PC-3 (cell line): ENCODE data around the gene SMAD3. TPM values are rescaled to one million over a fixed set of nuclear protein-coding genes. Genes with fewer than 3 reads are reported as not detected.
A peak's percentile ranks its signal among the peaks of the same experiment; 100 is the strongest.

Experiments used
- ATAC-seq: fragments of 200-7000 bp; cut with Tn5 transposase; 2 replicates; pipeline ENCODE4 v1.9.1; 2020; ENCODE audit warnings: mild to moderate bottlenecking, moderate library complexity
- BruUV-seq: library from RNA; stranded (reverse); fragments of 400-500 nt; replicated peaks from 2 replicates; lab custom pipeline; 2021; lab: Mats Ljungman, UMichigan
- CTCF ChIA-PET: fragments of 300-600 bp; sonication (Branson Sonifier 250); formaldehyde crosslinking; loops from one replicate; lab custom pipeline; 2022; ENCODE audit warnings: antibody characterized with exemption; lab: Charles Lee
- POLR2A ChIA-PET: fragments of 300-600 bp; sonication (Branson Sonifier 250); formaldehyde crosslinking; loops from one replicate; lab custom pipeline; 2022; ENCODE audit warnings: antibody characterized with exemption; ENCODE audit not compliant: unreplicated experiment; lab: Charles Lee
- DNase-seq: peaks from one replicate; pipeline ENCODE4 v3.0.0-alpha.2; 2015
- H2AFZ ChIP-seq: fragments of 300-600 bp; sonication (generic); 2 replicates; pipeline ENCODE4 v1.6.0; 2016; ENCODE audit warnings: antibody characterized with exemption, low read length
- H3F3A ChIP-seq: fragments of 300-600 bp; sonication (generic); one replicate; pipeline ENCODE4 v1.6.0; 2017; ENCODE audit warnings: antibody characterized with exemption, low read length, control low read depth, mild to moderate bottlenecking; ENCODE audit not compliant: unreplicated experiment
- H3K27ac ChIP-seq: fragments of 300-600 bp; sonication (generic); 2 replicates; pipeline ENCODE4 v1.5.1; 2016; ENCODE audit warnings: mild to moderate bottlenecking, low read length
- H3K27me3 ChIP-seq: fragments of 300-600 bp; sonication (generic); 2 replicates; pipeline ENCODE4 v1.6.1; 2016; ENCODE audit warnings: low read length, mixed read lengths
- H3K36me3 ChIP-seq: fragments of 300-600 bp; sonication (generic); 2 replicates; pipeline ENCODE4 v1.6.1; 2016; ENCODE audit warnings: low read depth, mixed run types, low read length, mixed read lengths
- H3K4me1 ChIP-seq: fragments of 300-600 bp; sonication (generic); 2 replicates; pipeline ENCODE4 v1.5.1; 2016; ENCODE audit warnings: low read length; ENCODE audit not compliant: insufficient read depth
- H3K4me2 ChIP-seq: fragments of 300-600 bp; sonication (generic); 2 replicates; pipeline ENCODE4 v1.6.0; 2016; ENCODE audit warnings: low read length
- H3K4me3 ChIP-seq: fragments of 300-600 bp; sonication (generic); 2 replicates; pipeline ENCODE4 v1.5.1; 2016; ENCODE audit warnings: mild to moderate bottlenecking, low read length, mixed read lengths
- H3K79me2 ChIP-seq: fragments of 300-600 bp; sonication (generic); 2 replicates; pipeline ENCODE4 v1.6.1; 2017; ENCODE audit warnings: low read length, mixed read lengths
- H3K9ac ChIP-seq: fragments of 300-600 bp; sonication (generic); 2 replicates; pipeline ENCODE4 v1.6.0; 2016; ENCODE audit warnings: mild to moderate bottlenecking, low read length
- H3K9me2 ChIP-seq: fragments of 300-600 bp; sonication (generic); replicated peaks from 2 replicates; pipeline ENCODE4 v1.6.1; 2016; ENCODE audit warnings: mixed run types, low read length, mixed read lengths
- H3K9me3 ChIP-seq: fragments of 300-600 bp; sonication (generic); 2 replicates; pipeline ENCODE4 v1.6.1; 2016; ENCODE audit warnings: low read length, mixed read lengths
- H4K20me1 ChIP-seq: fragments of 300-600 bp; sonication (generic); 2 replicates; pipeline ENCODE4 v1.6.1; 2016; ENCODE audit warnings: low read length, mixed read lengths
- CTCF ChIP-seq: fragments of 300-600 bp; sonication (generic); conservative IDR thresholded peaks from 2 replicates; pipeline ENCODE4 v1.5.1; 2017; ENCODE audit warnings: antibody characterized with exemption, low read depth, mild to moderate bottlenecking, low read length
- EZH2 ChIP-seq: fragments of 300-600 bp; sonication (generic); IDR thresholded peaks from one replicate; pipeline ENCODE4 v1.6.1; 2017; ENCODE audit warnings: antibody characterized with exemption, mild to moderate bottlenecking, low read length; ENCODE audit not compliant: unreplicated experiment
- EZH2phosphoT487 ChIP-seq: fragments of 300-600 bp; sonication (generic); IDR thresholded peaks from 2 replicates; pipeline ENCODE4 v1.6.1; 2018; ENCODE audit warnings: mild to moderate bottlenecking, antibody characterized with exemption, low read length, borderline replicate concordance
- intact Hi-C: fragments of 100-400 bp; cut with micrococcal nuclease; formaldehyde crosslinking; loops from 2 replicates; pipeline ENCODE4 v1.9.0; 2023
- total RNA-seq: library from RNA; depleted of rRNA; stranded (reverse); fragments of >200 nt; gene quantifications from 2 replicates; pipeline ENCODE4 v1.2.3, GENCODE V29; 2014

The SMAD3 gene
- total RNA-seq, 1 experiment from 2014 or later = 75.6 TPM

GRCh38 chr15:67164811-67165253 is 99.4 kb downstream of the SMAD3 start:
- Histone ChIP-seq H3K4me1 (no peaks in the 10 kb centered on the region), H3K27ac (peak overlapping the region; percentile 20; the same call in 1 of the 2 replicates), H3F3A (no peaks in the 10 kb centered on the region), H4K20me1 (no peaks in the 10 kb centered on the region; the same call in 1 of the 2 replicates), H3K27me3 (no peaks in the 10 kb centered on the region), H3K9me2 (no peaks in the 10 kb centered on the region), H2AFZ (no peak overlapping the region), H3K4me3 (no peak overlapping the region), H3K9ac (no peak overlapping the region), H3K79me2 (peaks cover 72% of the 10 kb centered on the region), H3K4me2 (no peak overlapping the region), H3K36me3 (peaks cover 45% of the 10 kb centered on the region), H3K9me3 (no peaks in the 10 kb centered on the region)
- POLR2A ChIA-PET = no interaction called here
- BruUV-seq = no TSS peak
- CTCF ChIA-PET = no interaction called here
- intact Hi-C loops = no loop called here
- no peak for DNase-seq
- no peak for ATAC-seq
- no peak for TF ChIP-seq EZH2
- no peak for TF ChIP-seq CTCF
- TF ChIP-seq EZH2phosphoT487 = no peak

GRCh38 chr15:67165254-67166253 is 100.2 kb downstream of the SMAD3 start:
- Histone ChIP-seq H3K9me3 (no peaks in the 10 kb centered on the region), H3K36me3 (peaks cover 53% of the 10 kb centered on the region), H2AFZ (no peak overlapping the region), H3K9me2 (no peaks in the 10 kb centered on the region), H3K27me3 (no peaks in the 10 kb centered on the region), H3K4me1 (no peaks in the 10 kb centered on the region), H3K79me2 (peaks cover 70% of the 10 kb centered on the region), H3F3A (no peaks in the 10 kb centered on the region), H3K27ac (no peak overlapping the region), H3K9ac (no peak overlapping the region), H3K4me2 (no peak overlapping the region), H3K4me3 (no peak overlapping the region), H4K20me1 (no peaks in the 10 kb centered on the region; the same call in 1 of the 2 replicates)
- ChIA-PET POLR2A (interaction anchor here (0.5 kb wide), 1 partner anchor 961 kb away, joined by 3 read pairs; no protein-coding TSS in a partner anchor), CTCF (no interaction called here)
- ATAC-seq (no peak), DNase-seq (no peak)
- BruUV-seq = no TSS peak
- no peak for TF ChIP-seq CTCF
- no peak for TF ChIP-seq EZH2phosphoT487
- no peak for TF ChIP-seq EZH2
- intact Hi-C loops = no loop called here
